ENCODE results near the gene FHL2. TPM values are rescaled to one million over a fixed set of nuclear protein-coding genes. Genes with fewer than 3 reads are reported as not detected.

Gene FHL2
- total RNA-seq, 1 experiment from 2014 or later, result 246 TPM

GRCh38 chr2:105379741-105380186 is 19.1 kb downstream of the FHL2 start:
- DNase-seq (ENCODE audit: low read depth), result no peak

- no peak for DNase-seq (ENCODE audit: low read depth)
These were observed 19.9 kb downstream of the FHL2 start for GRCh38 chr2:105378921-105379383.

- no peak for DNase-seq (ENCODE audit: low read depth)
These were observed 20.5 kb downstream of the FHL2 start for GRCh38 chr2:105378276-105378840.

GRCh38 chr2:105377871-105378270 is 21.0 kb downstream of the FHL2 start:
- peak; percentile 43 for DNase-seq (ENCODE audit: low read depth)

- DNase-seq (ENCODE audit: low read depth), result peak; percentile 71
These were observed 22.0 kb downstream of the FHL2 start for GRCh38 chr2:105376789-105377240.

- no peak for DNase-seq (ENCODE audit: low read depth)
These were observed 22.8 kb downstream of the FHL2 start for GRCh38 chr2:105376010-105376409.

GRCh38 chr2:105375001-105375561 is 23.8 kb downstream of the FHL2 start:
- peak; percentile 88 for DNase-seq (ENCODE audit: low read depth)

GRCh38 chr2:105373895-105374401 is 24.9 kb downstream of the FHL2 start:
- DNase-seq (ENCODE audit: low read depth), result no peak

- DNase-seq (ENCODE audit: low read depth), result no peak
These were observed 25.5 kb downstream of the FHL2 start for GRCh38 chr2:105373344-105373781.

GRCh38 chr2:105371810-105372209 is 27.0 kb downstream of the FHL2 start:
- no peak for DNase-seq (ENCODE audit: low read depth)

GRCh38 chr2:105371156-105371555 is 27.7 kb downstream of the FHL2 start:
- no peak for DNase-seq (ENCODE audit: low read depth)

GRCh38 chr2:105369777-105370690 is 28.8 kb downstream of the FHL2 start:
- no peak for DNase-seq (ENCODE audit: low read depth)

GRCh38 chr2:105368759-105369408 is 30.0 kb downstream of the FHL2 start:
- DNase-seq (ENCODE audit: low read depth), result no peak

- no peak for DNase-seq (ENCODE audit: low read depth)
These were observed 33.6 kb downstream of the FHL2 start for GRCh38 chr2:105365206-105365605.

- DNase-seq (ENCODE audit: low read depth), result no peak
These were observed 34.3 kb downstream of the FHL2 start for GRCh38 chr2:105364436-105365139.

GRCh38 chr2:105362862-105363591 is 35.8 kb downstream of the FHL2 start:
- DNase-seq (ENCODE audit: low read depth), result no peak

- no peak for DNase-seq (ENCODE audit: low read depth)
These were observed 37.6 kb downstream of the FHL2 start for GRCh38 chr2:105361102-105361889.

GRCh38 chr2:105358593-105358992 is 40.3 kb downstream of the FHL2 start:
- DNase-seq (ENCODE audit: low read depth), result no peak

- DNase-seq (ENCODE audit: low read depth), result no peak
These were observed 41.7 kb downstream of the FHL2 start for GRCh38 chr2:105357122-105357521.

Measured in LHCN-M2 (cell line).